ENCODE measurements around the gene MACF1.

MACF1 gene

GRCh38 chr1:39397487-39397886, 193.0 kb downstream of the MACF1 start:
- DNase-seq, result no peak

- peak; percentile 98 for DNase-seq
Measured at GRCh38 chr1:39398278-39399021, 194.0 kb downstream of the MACF1 start.

GRCh38 chr1:39401106-39401505, 196.6 kb downstream of the MACF1 start:
- no peak for DNase-seq

- no peak for DNase-seq
Measured at GRCh38 chr1:39404876-39405275, 200.4 kb downstream of the MACF1 start.

GRCh38 chr1:39405358-39405757, 200.9 kb downstream of the MACF1 start:
- DNase-seq, result no peak

GRCh38 chr1:39406533-39407450, 202.3 kb downstream of the MACF1 start:
- DNase-seq, result peak; percentile 83

- DNase-seq, result no peak
Measured at GRCh38 chr1:39407510-39407895, 203.0 kb downstream of the MACF1 start.

- DNase-seq, result no peak
Measured at GRCh38 chr1:39407896-39408640, 203.6 kb downstream of the MACF1 start.

- peak; percentile 97 for DNase-seq
Measured at GRCh38 chr1:39408641-39409054, 204.2 kb downstream of the MACF1 start.

- DNase-seq, result peak; percentile 76
Measured at GRCh38 chr1:39409055-39409816, 204.7 kb downstream of the MACF1 start.

- peak; percentile 95 for DNase-seq
Measured at GRCh38 chr1:39410915-39411436, 206.5 kb downstream of the MACF1 start.

GRCh38 chr1:39411526-39412478, 207.3 kb downstream of the MACF1 start:
- peak; percentile 26 for DNase-seq

GRCh38 chr1:39412892-39413291, 208.4 kb downstream of the MACF1 start:
- DNase-seq, result no peak

- DNase-seq, result no peak
Measured at GRCh38 chr1:39413902-39414528, 209.5 kb downstream of the MACF1 start.

- DNase-seq, result no peak
Measured at GRCh38 chr1:39415553-39415952, 211.1 kb downstream of the MACF1 start.

- peak; percentile 11 for DNase-seq
Measured at GRCh38 chr1:39416609-39417008, 212.1 kb downstream of the MACF1 start.

- DNase-seq, result peak; percentile 85
Measured at GRCh38 chr1:39418236-39418635, 213.7 kb downstream of the MACF1 start.

- DNase-seq, result no peak
Measured at GRCh38 chr1:39420493-39420892, 216.0 kb downstream of the MACF1 start.

GRCh38 chr1:39422614-39423013, 218.1 kb downstream of the MACF1 start:
- DNase-seq, result no peak

GRCh38 chr1:39425151-39425550, 220.7 kb downstream of the MACF1 start:
- no peak for DNase-seq
